Cardiac fibroblast (primary cell): ENCODE measurements around the gene R3HDM2.

ENCODE experiments used
- DNase-seq, 2 donors: peaks; one replicate each; pipeline versions ENCODE4 v3.0.0 to v3.0.0-alpha.2; 2010; ENCODE audit warnings: low read depth in 2 of 2
- H3K4me3 ChIP-seq, 2 donors: replicated peaks in 1 of 2; 1 replicate in 1 of 2; 2 replicates in 1 of 2; pipeline ENCODE4 v1.5.1; 2011; ENCODE audit warnings: low read depth in 2 of 2, low read length in 2 of 2, mild to moderate bottlenecking in 2 of 2, moderate library complexity in 1 of 2
- CTCF ChIP-seq: IDR thresholded peaks from one replicate; pipeline ENCODE4 v1.5.1; 2011; ENCODE audit warnings: low read depth, mild to moderate bottlenecking, low read length, inconsistent platforms

R3HDM2 gene

GRCh38 chr12:57467212-57467874 is 36.5 kb upstream of the R3HDM2 start:
- H3K4me3 ChIP-seq = no peak overlapping the region
- DNase-seq = no peak
- TF ChIP-seq CTCF = no peak

GRCh38 chr12:57465747-57466505 is 35.1 kb upstream of the R3HDM2 start:
- no peak for TF ChIP-seq CTCF
- DNase-seq = no peak
- H3K4me3 ChIP-seq = no peak overlapping the region

- no peak for TF ChIP-seq CTCF
- no peak for DNase-seq
- no peak overlapping the region for H3K4me3 ChIP-seq
Observed at GRCh38 chr12:57465030-57465746, 34.3 kb upstream of the R3HDM2 start.

- H3K4me3 ChIP-seq = no peak overlapping the region
- TF ChIP-seq CTCF = no peak
- no peak for DNase-seq
Observed at GRCh38 chr12:57464569-57464968, 33.7 kb upstream of the R3HDM2 start.

- DNase-seq = no peak
Observed at GRCh38 chr12:57462912-57463253, 32.0 kb upstream of the R3HDM2 start.

More at GRCh38 chr12:57462912-57463253, 32.0 kb upstream of the R3HDM2 start:
- TF ChIP-seq CTCF = no peak
- H3K4me3 ChIP-seq = no peak overlapping the region
